ENCODE data around the gene ZNHIT6. TPM values are rescaled to one million over a fixed set of nuclear protein-coding genes. Genes with fewer than 3 reads are reported as not detected.

ZNHIT6 gene
- total and polyA plus RNA-seq, 2 donors (not counting 3 experiments of a cell fraction or from before 2014, with no cell fraction given) = 7.3 to 18.8 TPM

GRCh38 chr1:85705940-85706339 is 2.3 kb downstream of the ZNHIT6 start:
- FAIRE-seq (no peak), DNase-seq (ENCODE audit: low read depth, low spot score) (no peak)
- Histone ChIP-seq H3K9me3 (replicated peaks; ENCODE audit: control insufficient read depth, insufficient read depth, low read length) (no peaks in the 10 kb centered on the region), H3K79me2 (ENCODE audit: control insufficient read depth, insufficient read depth, low read length) (peaks cover 34% of the 10 kb centered on the region), H3K4me2 (ENCODE audit: insufficient read depth, low read length) (peak overlapping the region; percentile 94), H3K27ac (ENCODE audit: insufficient read depth, low read depth, low read length) (no peak overlapping the region), H3K9me1 (replicated peaks; ENCODE audit: control insufficient read depth, extremely low read depth, insufficient read depth, low read length) (no peaks in the 10 kb centered on the region), H4K20me1 (replicated peaks; ENCODE audit: control insufficient read depth, extremely low read depth, insufficient read depth, low read length) (no peaks in the 10 kb centered on the region), H3K27me3 (ENCODE audit: control insufficient read depth in 2 of 2, insufficient read depth in 2 of 2, low read length in 2 of 2) (no peaks in the 10 kb centered on the region), H3K4me1 (ENCODE audit: control insufficient read depth, extremely low read depth, insufficient read depth, low read length) (peaks cover 13% of the 10 kb centered on the region), H3K4me3 (replicated peaks in 1 of 3; ENCODE audit: insufficient read depth in 1 of 3, low read depth in 1 of 3, low read length in 3 of 3) (no peak overlapping the region), H3K9ac (replicated peaks; ENCODE audit: extremely low read depth, insufficient read depth, low read length) (no peak overlapping the region), H3K36me3 (ENCODE audit: control insufficient read depth in 2 of 2, extremely low read depth in 1 of 2, insufficient read depth in 2 of 2, low read length in 2 of 2) (peaks cover 2 to 3% of the 10 kb centered on the region in 2 experiments), H2AFZ (ENCODE audit: low read depth, low read length) (no peak overlapping the region)
- dilution Hi-C loops (cut with MboI; ENCODE audit: extremely low pct_ligation_motif_present, low sequenced_read_pairs) = no loop called here
- BruUV-seq (replicated peaks) = no TSS peak
- intact Hi-C loops (cut with micrococcal nuclease) = loop anchor here (5.0 kb wide), 3 partner anchors 99 to 509 kb away; no protein-coding TSS in a partner anchor
- ChIA-PET POLR2A (no interaction called here), CTCF (interaction anchor here (1.7 to 3.9 kb wide), 2 partner anchors 13 to 121 kb away, joined by 4 to 17 read pairs; no protein-coding TSS in a partner anchor)
- TF ChIP-seq MAX (IDR thresholded peaks at IDR 0.05; ENCODE audit: insufficient read depth, insufficient read length) = no peak

- Histone ChIP-seq H2AFZ (ENCODE audit: low read depth, low read length) (no peak overlapping the region), H3K4me1 (ENCODE audit: control insufficient read depth, extremely low read depth, insufficient read depth, low read length) (no peaks in the 10 kb centered on the region), H3K79me2 (ENCODE audit: control insufficient read depth, insufficient read depth, low read length) (peaks cover 12% of the 10 kb centered on the region), H3K9me1 (replicated peaks; ENCODE audit: control insufficient read depth, extremely low read depth, insufficient read depth, low read length) (no peaks in the 10 kb centered on the region), H3K4me2 (ENCODE audit: insufficient read depth, low read length) (no peak overlapping the region), H3K36me3 (ENCODE audit: control insufficient read depth in 2 of 2, extremely low read depth in 1 of 2, insufficient read depth in 2 of 2, low read length in 2 of 2) (peaks cover 3 to 7% of the 10 kb centered on the region in 2 experiments), H4K20me1 (replicated peaks; ENCODE audit: control insufficient read depth, extremely low read depth, insufficient read depth, low read length) (no peaks in the 10 kb centered on the region), H3K9ac (replicated peaks; ENCODE audit: extremely low read depth, insufficient read depth, low read length) (no peak overlapping the region), H3K9me3 (replicated peaks; ENCODE audit: control insufficient read depth, insufficient read depth, low read length) (no peaks in the 10 kb centered on the region), H3K27me3 (ENCODE audit: control insufficient read depth in 2 of 2, insufficient read depth in 2 of 2, low read length in 2 of 2) (no peaks in the 10 kb centered on the region), H3K4me3 (replicated peaks in 1 of 3; ENCODE audit: insufficient read depth in 1 of 3, low read depth in 1 of 3, low read length in 3 of 3) (no peak overlapping the region), H3K27ac (ENCODE audit: insufficient read depth, low read depth, low read length) (no peak overlapping the region)
- ChIA-PET POLR2A (no interaction called here), CTCF (interaction anchor here (1.3 to 1.5 kb wide), 3 partner anchors 12 to 17 kb away, joined by 3 to 5 read pairs (median 4); no protein-coding TSS in a partner anchor)
- FAIRE-seq = no peak
- dilution Hi-C loops (cut with MboI; ENCODE audit: extremely low pct_ligation_motif_present, low sequenced_read_pairs) = no loop called here
- DNase-seq (ENCODE audit: low read depth, low spot score) = no peak
- no TSS peak for BruUV-seq (replicated peaks)
- intact Hi-C loops (cut with micrococcal nuclease) = no loop called here
- TF ChIP-seq EZH2 (IDR thresholded peaks at IDR 0.05; ENCODE audit: borderline replicate concordance, low read depth, low read length, severe bottlenecking) (no peak), POLR2AphosphoS5 (IDR thresholded peaks at IDR 0.05; ENCODE audit: insufficient read depth, low read depth, low read length) (no peak), GATA2 (IDR thresholded peaks at IDR 0.05; ENCODE audit: insufficient read depth, insufficient read length, low read depth, low read length) (no peak), MAX (IDR thresholded peaks at IDR 0.05; ENCODE audit: insufficient read depth, insufficient read length) (no peak), CTCF (IDR thresholded peaks at IDR 0.05; ENCODE audit: extremely low read depth in 1 of 2, insufficient read depth in 1 of 2, low read depth in 1 of 2, low read length in 2 of 2) (no peak), JUN (IDR thresholded peaks at IDR 0.05; ENCODE audit: borderline replicate concordance, insufficient read depth, insufficient read length, low read depth) (no peak), POLR2A (IDR thresholded peaks at IDR 0.05; ENCODE audit: low read depth, low read length) (no peak), MYC (IDR thresholded peaks at IDR 0.05; ENCODE audit: low read depth, low read length) (no peak), FOS (IDR thresholded peaks at IDR 0.05; ENCODE audit: borderline replicate concordance, insufficient read depth, low read length) (no peak)
These were observed 7.8 kb downstream of the ZNHIT6 start for GRCh38 chr1:85700422-85700821.
